Fibroblast of lung (primary cell): ENCODE measurements around the gene HIF1AN. TPM values are rescaled to one million over a fixed set of nuclear protein-coding genes. Genes with fewer than 3 reads are reported as not detected.

Experiments used
- DNase-seq, 2 donors: peaks; one replicate each; pipeline versions ENCODE4 v3.0.0 to v3.0.0-alpha.2; 2010; ENCODE audit warnings: low read depth in 2 of 2
- H2AFZ ChIP-seq: 2 replicates; pipeline ENCODE4 v1.5.1; 2012; ENCODE audit warnings: low read length, control low read depth, inconsistent platforms
- H3K27ac ChIP-seq: 2 replicates; pipeline ENCODE4 v1.5.1; 2011; ENCODE audit warnings: low read length, control low read depth; ENCODE audit not compliant: insufficient read depth
- H3K27me3 ChIP-seq: 2 replicates; pipeline ENCODE4 v1.5.1; 2011; ENCODE audit warnings: mild to moderate bottlenecking, low read length; ENCODE audit not compliant: control insufficient read depth, insufficient read depth
- H3K36me3 ChIP-seq: 2 replicates; pipeline ENCODE4 v1.5.1; 2011; ENCODE audit warnings: low read length; ENCODE audit not compliant: control insufficient read depth, insufficient read depth
- H3K4me1 ChIP-seq: 2 replicates; pipeline ENCODE4 v1.5.1; 2011; ENCODE audit warnings: low read length; ENCODE audit not compliant: control insufficient read depth, insufficient read depth; ENCODE audit errors: extremely low read depth
- H3K4me2 ChIP-seq: 2 replicates; pipeline ENCODE4 v1.5.1; 2011; ENCODE audit warnings: low read length, control low read depth; ENCODE audit not compliant: insufficient read depth; ENCODE audit errors: extremely low read depth
- H3K4me3 ChIP-seq, 4 experiments: fragments of 200-600 bp in 1 of 4; sonication (generic) in 1 of 4; replicated peaks in 1 of 4; 2 replicates each; pipeline ENCODE4 v1.5.1; 2011 to 2016; ENCODE audit warnings: low read length in 4 of 4, low read depth in 3 of 4, mild to moderate bottlenecking in 3 of 4, control low read depth in 2 of 4, inconsistent platforms in 1 of 4, mixed read lengths in 1 of 4; ENCODE audit not compliant: insufficient read depth in 1 of 4; ENCODE audit errors: control extremely low read depth in 1 of 4
- H3K79me2 ChIP-seq: 2 replicates; pipeline ENCODE4 v1.5.1; 2012; ENCODE audit warnings: mild to moderate bottlenecking, low read length, inconsistent platforms; ENCODE audit not compliant: control insufficient read depth, insufficient read depth
- H3K9ac ChIP-seq: 2 replicates; pipeline ENCODE4 v1.5.1; 2011; ENCODE audit warnings: mild to moderate bottlenecking, low read length, control low read depth; ENCODE audit not compliant: insufficient read depth
- H3K9me3 ChIP-seq: 2 replicates; pipeline ENCODE4 v1.5.1; 2012; ENCODE audit warnings: low read depth, low read length; ENCODE audit not compliant: control insufficient read depth, insufficient read depth
- H4K20me1 ChIP-seq: 2 replicates; pipeline ENCODE4 v1.5.1; 2011; ENCODE audit warnings: low read length; ENCODE audit not compliant: control insufficient read depth, insufficient read depth; ENCODE audit errors: extremely low read depth
- CTCF ChIP-seq, 2 donors: IDR thresholded peaks in 1 of 2; conservative IDR thresholded peaks in 1 of 2; 1 replicate in 1 of 2; 2 replicates in 1 of 2; pipeline ENCODE4 v1.5.1; 2011 to 2012; ENCODE audit warnings: low read length in 2 of 2, control low read depth in 1 of 2, inconsistent platforms in 1 of 2, low read depth in 1 of 2, mild to moderate bottlenecking in 1 of 2
- EZH2 ChIP-seq: IDR thresholded peaks from 2 replicates; pipeline ENCODE4 v1.5.1; 2012; ENCODE audit warnings: low read length, control low read depth, mild to moderate bottlenecking; ENCODE audit errors: missing control alignments
- polyA plus RNA-seq, 2 donors: library from polyadenylated mRNA; depleted of rRNA in 1 of 2; stranded (reverse) in 1 of 2; unstranded in 1 of 2; fragments of >200 nt; gene quantifications; 2 replicates each; pipeline ENCODE4 v1.2.1, GENCODE V29; 2011 to 2012; ENCODE audit warnings: missing spikeins in 1 of 2
- total RNA-seq: library from RNA; depleted of rRNA; stranded (reverse); fragments of >200 nt; gene quantifications from 2 replicates; pipeline ENCODE4 v1.2.1, GENCODE V29; 2014

HIF1AN gene
- total and polyA plus RNA-seq, 2 donors (not counting 1 experiment from before 2014, with no cell fraction given): 14.2 to 26.6 TPM

- TF ChIP-seq CTCF (conservative IDR thresholded peaks at IDR 0.05 in 1 of 2, IDR thresholded peaks at IDR 0.05 in 1 of 2; ENCODE audit: low read depth in 1 of 2, low read length in 2 of 2) (no peak), EZH2 (no peak)
- Histone ChIP-seq H3K79me2 (no peaks in the 10 kb centered on the region), H3K27me3 (no peaks in the 10 kb centered on the region), H3K9ac (no peak overlapping the region), H3K4me1 (no peaks in the 10 kb centered on the region), H3K36me3 (peaks cover 8% of the 10 kb centered on the region), H3K4me2 (no peak overlapping the region), H3K4me3 (no peak overlapping the region), H4K20me1 (no peaks in the 10 kb centered on the region), H3K27ac (no peak overlapping the region), H2AFZ (no peak overlapping the region), H3K9me3 (no peaks in the 10 kb centered on the region)
- no peak for DNase-seq
Observed at GRCh38 chr10:100551196-100551595, 15.5 kb downstream of the HIF1AN start.

- Histone ChIP-seq H3K9me3 (no peaks in the 10 kb centered on the region), H3K36me3 (peaks cover 10% of the 10 kb centered on the region)
Observed at GRCh38 chr10:100551738-100552137, 16.0 kb downstream of the HIF1AN start.

GRCh38 chr10:100553929-100554328, 18.2 kb downstream of the HIF1AN start:
- TF ChIP-seq CTCF (conservative IDR thresholded peaks at IDR 0.05 in 1 of 2, IDR thresholded peaks at IDR 0.05 in 1 of 2; ENCODE audit: low read depth in 1 of 2, low read length in 2 of 2): no peak
- no peak for TF ChIP-seq EZH2
- no peak overlapping the region for H2AFZ ChIP-seq
- H3K27me3 ChIP-seq: no peaks in the 10 kb centered on the region
- no peak overlapping the region for H3K9ac ChIP-seq
- H3K36me3 ChIP-seq: peaks cover 3% of the 10 kb centered on the region
- no peaks in the 10 kb centered on the region for H3K4me1 ChIP-seq
- H3K4me2 ChIP-seq: no peak overlapping the region
- no peaks in the 10 kb centered on the region for H3K9me3 ChIP-seq
- no peaks in the 10 kb centered on the region for H3K79me2 ChIP-seq
- no peak overlapping the region for H3K27ac ChIP-seq
- no peak overlapping the region for H3K4me3 ChIP-seq
- DNase-seq: no peak
- H4K20me1 ChIP-seq: no peaks in the 10 kb centered on the region

More at GRCh38 chr10:100551738-100552137, 16.0 kb downstream of the HIF1AN start:
- no peaks in the 10 kb centered on the region for H4K20me1 ChIP-seq
- no peak overlapping the region for H2AFZ ChIP-seq
- TF ChIP-seq CTCF (conservative IDR thresholded peaks at IDR 0.05 in 1 of 2, IDR thresholded peaks at IDR 0.05 in 1 of 2; ENCODE audit: low read depth in 1 of 2, low read length in 2 of 2) (no peak), EZH2 (no peak)
- no peaks in the 10 kb centered on the region for H3K27me3 ChIP-seq
- no peak overlapping the region for H3K9ac ChIP-seq
- DNase-seq: no peak
- H3K27ac ChIP-seq: no peak overlapping the region
- H3K79me2 ChIP-seq: no peaks in the 10 kb centered on the region
- H3K4me3 ChIP-seq: no peak overlapping the region
- H3K4me2 ChIP-seq: no peak overlapping the region
- no peaks in the 10 kb centered on the region for H3K4me1 ChIP-seq
